HepG2 (cell line): ENCODE results near the gene PRDX5. TPM values are rescaled to one million over a fixed set of nuclear protein-coding genes. Genes with fewer than 3 reads are reported as not detected.

Source experiments
- ATF3 ChIP-seq: sonication (generic); formaldehyde crosslinking; IDR thresholded peaks from 2 replicates; pipeline ENCODE4 v1.4.0; 2020; ENCODE audit warnings: missing genetic modification reagents
- ATF6 ChIP-seq: sonication (generic); formaldehyde crosslinking; conservative IDR thresholded peaks from 2 replicates; pipeline ENCODE4 v1.4.0; 2020; ENCODE audit warnings: missing genetic modification reagents
- CC2D1A ChIP-seq: sonication (generic); formaldehyde crosslinking; IDR thresholded peaks from 2 replicates; pipeline ENCODE4 v1.8.1; 2023; ENCODE audit warnings: mild to moderate bottlenecking, missing genetic modification reagents
- GABPB1 ChIP-seq: IDR thresholded peaks from 2 replicates; pipeline ENCODE4 v1.6.1; 2016; ENCODE audit warnings: mild to moderate bottlenecking, missing genetic modification reagents, moderate library complexity, missing compliant biosample characterization
- GLI4 ChIP-seq: sonication (generic); formaldehyde crosslinking; IDR thresholded peaks from 2 replicates; pipeline ENCODE4 v1.5.1; 2020; ENCODE audit warnings: missing genetic modification reagents, mild to moderate bottlenecking, moderate library complexity, borderline replicate concordance
- HOXD1 ChIP-seq: sonication (generic); formaldehyde crosslinking; IDR thresholded peaks from 2 replicates; pipeline ENCODE4 v1.5.0; 2020; ENCODE audit warnings: missing genetic modification reagents
- IKZF5 ChIP-seq: IDR thresholded peaks from 2 replicates; pipeline ENCODE4 v1.6.1; 2018; ENCODE audit warnings: missing genetic modification reagents, mild to moderate bottlenecking, missing compliant biosample characterization
- MAZ ChIP-seq, 2 experiments: sonication (generic) in 1 of 2; formaldehyde crosslinking in 1 of 2; IDR thresholded peaks; 2 replicates each; pipeline versions ENCODE4 v1.5.0 to v1.6.1; 2012 to 2020; ENCODE audit warnings: low read depth in 2 of 2, mild to moderate bottlenecking in 2 of 2, borderline replicate concordance in 1 of 2, improper control_type of control experiment in 1 of 2, low read length in 1 of 2, missing genetic modification reagents in 1 of 2, moderate library complexity in 1 of 2
- MEF2D ChIP-seq: sonication (generic); formaldehyde crosslinking; IDR thresholded peaks from 2 replicates; pipeline ENCODE4 v1.5.1; 2020; ENCODE audit warnings: mild to moderate bottlenecking, missing genetic modification reagents
- MTF1 ChIP-seq: sonication (generic); formaldehyde crosslinking; IDR thresholded peaks from 2 replicates; pipeline ENCODE4 v1.5.0; 2020; ENCODE audit warnings: missing genetic modification reagents
- SP4 ChIP-seq: sonication (generic); formaldehyde crosslinking; IDR thresholded peaks from 2 replicates; pipeline ENCODE4 v1.8.1; 2023; ENCODE audit warnings: mild to moderate bottlenecking, missing genetic modification reagents
- ZBTB37 ChIP-seq: sonication (generic); formaldehyde crosslinking; IDR thresholded peaks from 2 replicates; pipeline ENCODE4 v1.4.0; 2020; ENCODE audit warnings: mild to moderate bottlenecking, missing genetic modification reagents
- ZC3H4 ChIP-seq: sonication (generic); formaldehyde crosslinking; IDR thresholded peaks from 2 replicates; pipeline ENCODE4 v1.4.0; 2020; ENCODE audit warnings: missing genetic modification reagents, borderline replicate concordance
- ZFP1 ChIP-seq: IDR thresholded peaks from 2 replicates; pipeline ENCODE4 v1.6.1; 2016
- ZNF691 ChIP-seq: sonication (generic); formaldehyde crosslinking; IDR thresholded peaks from 2 replicates; pipeline ENCODE4 v1.4.0; 2020; ENCODE audit warnings: missing genetic modification reagents, low read depth, mild to moderate bottlenecking, borderline replicate concordance
- ZSCAN20 ChIP-seq: sonication (generic); formaldehyde crosslinking; IDR thresholded peaks from 2 replicates; pipeline ENCODE4 v1.4.0; 2020; ENCODE audit warnings: missing genetic modification reagents, mild to moderate bottlenecking, borderline replicate concordance
- polyA plus RNA-seq, 8 experiments: library from polyadenylated mRNA; depleted of rRNA in 3 of 8; stranded (reverse) in 7 of 8; unstranded in 1 of 8; fragments of >200 nt; fragmentation: Illumina TruSeq in 4 of 8; extraction: Trizol in 4 of 8; gene quantifications; 2 replicates each; pipeline versions ENCODE4 v1.2.1 to v1.2.3, GENCODE V29; 2011 to 2016; ENCODE audit warnings: low read depth in 4 of 8, missing spikeins in 1 of 8, mixed read lengths in 1 of 8; ENCODE audit not compliant: insufficient read depth in 1 of 8
- total RNA-seq, 5 experiments: library from RNA; depleted of rRNA; stranded (reverse); fragments of >200 nt; fragmentation: Illumina TruSeq; extraction: Trizol; gene quantifications; 2 replicates each; pipeline ENCODE4 v1.2.3, GENCODE V29; 2016; ENCODE audit warnings: low read depth in 1 of 5
- TF ChIP-seq, protein P1 (sequence below): sonication (generic); formaldehyde crosslinking; IDR thresholded peaks from 2 replicates; pipeline ENCODE4 v1.5.1; 2020; ENCODE audit warnings: mild to moderate bottlenecking, missing genetic modification reagents, borderline replicate concordance

PRDX5 gene
- total and polyA plus RNA-seq, 2 of the 13 experiments (the other 11 are each of a cell fraction or from before 2014, with no cell fraction given) = 215 to 311 TPM

DNA sequence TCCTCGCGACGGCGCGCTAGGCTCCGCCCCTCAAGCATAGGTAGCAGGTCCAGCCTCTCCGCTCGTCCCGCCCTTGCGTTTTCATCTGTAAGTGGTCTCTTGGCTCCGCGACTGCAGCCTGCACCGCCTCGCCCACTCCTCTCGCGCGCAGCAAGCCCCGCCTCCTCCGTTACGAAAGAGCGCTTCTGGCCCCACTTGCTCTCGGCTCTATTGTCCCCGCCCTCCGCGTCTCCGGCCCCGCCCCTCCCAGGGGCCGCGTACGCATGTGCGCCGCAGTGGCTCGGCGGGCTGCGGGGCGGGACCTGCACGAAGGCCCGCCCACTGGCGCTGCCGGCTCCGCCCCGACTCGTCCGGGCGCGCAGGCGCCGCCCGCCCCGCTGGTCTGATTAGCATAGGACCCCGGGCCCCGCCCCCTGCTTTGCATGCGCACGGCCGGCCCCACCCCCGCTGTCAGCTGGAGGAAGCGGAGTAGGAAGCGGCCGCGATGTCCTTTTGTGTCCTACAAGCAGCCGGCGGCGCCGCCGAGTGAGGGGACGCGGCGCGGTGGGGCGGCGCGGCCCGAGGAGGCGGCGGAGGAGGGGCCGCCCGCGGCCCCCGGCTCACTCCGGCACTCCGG, 12.7 kb upstream of the PRDX5 start, which contains the start of gene ESRRA (continued):
- no peak for TF ChIP-seq ZBTB37 (CRISPR knock-in tag)
- no peak for TF ChIP-seq CC2D1A (CRISPR knock-in tag)
- TF ChIP-seq ATF6 (CRISPR knock-in tag) = no peak
- no peak for TF ChIP-seq HOXD1
- TF ChIP-seq, protein P1, sequence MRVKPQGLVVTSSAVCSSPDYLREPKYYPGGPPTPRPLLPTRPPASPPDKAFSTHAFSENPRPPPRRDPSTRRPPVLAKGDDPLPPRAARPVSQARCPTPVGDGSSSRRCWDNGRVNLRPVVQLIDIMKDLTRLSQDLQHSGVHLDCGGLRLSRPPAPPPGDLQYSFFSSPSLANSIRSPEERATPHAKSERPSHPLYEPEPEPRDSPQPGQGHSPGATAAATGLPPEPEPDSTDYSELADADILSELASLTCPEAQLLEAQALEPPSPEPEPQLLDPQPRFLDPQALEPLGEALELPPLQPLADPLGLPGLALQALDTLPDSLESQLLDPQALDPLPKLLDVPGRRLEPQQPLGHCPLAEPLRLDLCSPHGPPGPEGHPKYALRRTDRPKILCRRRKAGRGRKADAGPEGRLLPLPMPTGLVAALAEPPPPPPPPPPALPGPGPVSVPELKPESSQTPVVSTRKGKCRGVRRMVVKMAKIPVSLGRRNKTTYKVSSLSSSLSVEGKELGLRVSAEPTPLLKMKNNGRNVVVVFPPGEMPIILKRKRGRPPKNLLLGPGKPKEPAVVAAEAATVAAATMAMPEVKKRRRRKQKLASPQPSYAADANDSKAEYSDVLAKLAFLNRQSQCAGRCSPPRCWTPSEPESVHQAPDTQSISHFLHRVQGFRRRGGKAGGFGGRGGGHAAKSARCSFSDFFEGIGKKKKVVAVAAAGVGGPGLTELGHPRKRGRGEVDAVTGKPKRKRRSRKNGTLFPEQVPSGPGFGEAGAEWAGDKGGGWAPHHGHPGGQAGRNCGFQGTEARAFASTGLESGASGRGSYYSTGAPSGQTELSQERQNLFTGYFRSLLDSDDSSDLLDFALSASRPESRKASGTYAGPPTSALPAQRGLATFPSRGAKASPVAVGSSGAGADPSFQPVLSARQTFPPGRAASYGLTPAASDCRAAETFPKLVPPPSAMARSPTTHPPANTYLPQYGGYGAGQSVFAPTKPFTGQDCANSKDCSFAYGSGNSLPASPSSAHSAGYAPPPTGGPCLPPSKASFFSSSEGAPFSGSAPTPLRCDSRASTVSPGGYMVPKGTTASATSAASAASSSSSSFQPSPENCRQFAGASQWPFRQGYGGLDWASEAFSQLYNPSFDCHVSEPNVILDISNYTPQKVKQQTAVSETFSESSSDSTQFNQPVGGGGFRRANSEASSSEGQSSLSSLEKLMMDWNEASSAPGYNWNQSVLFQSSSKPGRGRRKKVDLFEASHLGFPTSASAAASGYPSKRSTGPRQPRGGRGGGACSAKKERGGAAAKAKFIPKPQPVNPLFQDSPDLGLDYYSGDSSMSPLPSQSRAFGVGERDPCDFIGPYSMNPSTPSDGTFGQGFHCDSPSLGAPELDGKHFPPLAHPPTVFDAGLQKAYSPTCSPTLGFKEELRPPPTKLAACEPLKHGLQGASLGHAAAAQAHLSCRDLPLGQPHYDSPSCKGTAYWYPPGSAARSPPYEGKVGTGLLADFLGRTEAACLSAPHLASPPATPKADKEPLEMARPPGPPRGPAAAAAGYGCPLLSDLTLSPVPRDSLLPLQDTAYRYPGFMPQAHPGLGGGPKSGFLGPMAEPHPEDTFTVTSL (CRISPR knock-in tag) = no peak
- TF ChIP-seq GABPB1 (CRISPR knock-in tag) = peak; percentile 61; the same call in 1 of the 2 replicates
- TF ChIP-seq ZSCAN20 (CRISPR knock-in tag) = no peak
- TF ChIP-seq SP4 (CRISPR knock-in tag) = peak; percentile 90
- TF ChIP-seq ATF3 (CRISPR knock-in tag) = no peak
- TF ChIP-seq ZC3H4 (CRISPR knock-in tag) = no peak
- no peak for TF ChIP-seq GLI4 (CRISPR knock-in tag)
- peak; percentile 81 for TF ChIP-seq MAZ (IDR thresholded peaks at IDR 0.05; ENCODE audit: borderline replicate concordance, low read depth, low read length)
- TF ChIP-seq MAZ (CRISPR knock-in tag; IDR thresholded peaks at IDR 0.05; ENCODE audit: low read depth) = peak; percentile 33; the same call in 1 of the 2 replicates
- no peak for TF ChIP-seq MTF1
- peak; percentile 53; the same call in 1 of the 2 replicates for TF ChIP-seq IKZF5 (CRISPR knock-in tag)
- no peak for TF ChIP-seq ZNF691 (CRISPR knock-in tag)
- TF ChIP-seq ZFP1 (CRISPR knock-in tag) = no peak
- TF ChIP-seq MEF2D (CRISPR knock-in tag) = 0 out of 2 replicates have a peak, but pooled peaks have one; percentile 1
